HepG2 (cell line): ENCODE data around the gene FAM174C. TPM values are rescaled to one million over a fixed set of nuclear protein-coding genes. Genes with fewer than 3 reads are reported as not detected.

ENCODE experiments used
- BRD4 ChIP-seq: sonication (generic); formaldehyde crosslinking; IDR thresholded peaks from 2 replicates; pipeline ENCODE4 v1.4.0; 2020; ENCODE audit warnings: missing genetic modification reagents
- EP300 ChIP-seq, 3 experiments: sonication (generic) in 1 of 3; formaldehyde crosslinking in 1 of 3; IDR thresholded peaks; 2 replicates each; pipeline versions ENCODE4 v1.5.1 to v1.6.1; 2011 to 2020; ENCODE audit warnings: low read depth in 2 of 3, low read length in 2 of 3, borderline replicate concordance in 1 of 3, improper control_type of control experiment in 1 of 3, mild to moderate bottlenecking in 1 of 3, missing genetic modification reagents in 1 of 3, moderate library complexity in 1 of 3
- PHF5A ChIP-seq: IDR thresholded peaks from one replicate; pipeline ENCODE4 v1.6.1; 2018; ENCODE audit warnings: low read depth, missing genetic modification reagents; ENCODE audit not compliant: unreplicated experiment
- REST ChIP-seq, 2 experiments: IDR thresholded peaks; 2 replicates each; pipeline ENCODE4 v1.6.1; 2011 to 2012; ENCODE audit warnings: low read length in 2 of 2, borderline replicate concordance in 1 of 2, low read depth in 1 of 2, mild to moderate bottlenecking in 1 of 2, moderate library complexity in 1 of 2
- RFX1 ChIP-seq: fragments of 450-650 bp; IDR thresholded peaks from 2 replicates; pipeline ENCODE4 v1.6.1; 2017
- RXRA ChIP-seq: sonication (generic); formaldehyde crosslinking; IDR thresholded peaks from 2 replicates; pipeline ENCODE4 v1.5.1; 2020; ENCODE audit warnings: missing genetic modification reagents
- ZNF383 ChIP-seq: sonication (generic); formaldehyde crosslinking; IDR thresholded peaks from 2 replicates; pipeline ENCODE4 v1.4.0; 2020; ENCODE audit warnings: missing genetic modification reagents, mild to moderate bottlenecking, borderline replicate concordance
- ZNF441 ChIP-seq: sonication (generic); formaldehyde crosslinking; IDR thresholded peaks from 2 replicates; pipeline ENCODE4 v1.7.0; 2021; ENCODE audit warnings: missing genetic modification reagents, borderline replicate concordance
- ZNF446 ChIP-seq: sonication (generic); formaldehyde crosslinking; IDR thresholded peaks from 2 replicates; pipeline ENCODE4 v1.5.0; 2020; ENCODE audit warnings: mild to moderate bottlenecking, missing genetic modification reagents
- polyA plus RNA-seq, 8 experiments: library from polyadenylated mRNA; depleted of rRNA in 3 of 8; stranded (reverse) in 7 of 8; unstranded in 1 of 8; fragments of >200 nt; fragmentation: Illumina TruSeq in 4 of 8; extraction: Trizol in 4 of 8; gene quantifications; 2 replicates each; pipeline versions ENCODE4 v1.2.1 to v1.2.3, GENCODE V29; 2011 to 2016; ENCODE audit warnings: low read depth in 4 of 8, missing spikeins in 1 of 8, mixed read lengths in 1 of 8; ENCODE audit not compliant: insufficient read depth in 1 of 8
- total RNA-seq, 5 experiments: library from RNA; depleted of rRNA; stranded (reverse); fragments of >200 nt; fragmentation: Illumina TruSeq; extraction: Trizol; gene quantifications; 2 replicates each; pipeline ENCODE4 v1.2.3, GENCODE V29; 2016; ENCODE audit warnings: low read depth in 1 of 5
- TF ChIP-seq, protein P1 (sequence below): sonication (generic); formaldehyde crosslinking; IDR thresholded peaks from 2 replicates; pipeline ENCODE4 v1.8.1; 2022; ENCODE audit warnings: mild to moderate bottlenecking, missing genetic modification reagents
- TF ChIP-seq, protein P2 (sequence below): sonication (generic); formaldehyde crosslinking; IDR thresholded peaks from 2 replicates; pipeline ENCODE4 v1.8.1; 2023; ENCODE audit warnings: mild to moderate bottlenecking, missing genetic modification reagents
- TF ChIP-seq, protein P3 (sequence below): sonication (generic); formaldehyde crosslinking; IDR thresholded peaks from 2 replicates; pipeline ENCODE4 v1.4.0; 2020; ENCODE audit warnings: missing genetic modification reagents, borderline replicate concordance
- TF ChIP-seq, protein P4 (sequence below): sonication (generic); formaldehyde crosslinking; IDR thresholded peaks from 2 replicates; pipeline ENCODE4 v1.8.0; 2022; ENCODE audit warnings: missing genetic modification reagents, mild to moderate bottlenecking, moderate library complexity, borderline replicate concordance
- TF ChIP-seq, protein P5 (sequence below): fragments of 450-650 bp; IDR thresholded peaks from 2 replicates; pipeline ENCODE4 v1.6.1; 2016

The FAM174C gene
- total and polyA plus RNA-seq, 2 of the 13 experiments (the other 11 are each of a cell fraction or from before 2014, with no cell fraction given) = 19.5 to 31.3 TPM

DNA sequence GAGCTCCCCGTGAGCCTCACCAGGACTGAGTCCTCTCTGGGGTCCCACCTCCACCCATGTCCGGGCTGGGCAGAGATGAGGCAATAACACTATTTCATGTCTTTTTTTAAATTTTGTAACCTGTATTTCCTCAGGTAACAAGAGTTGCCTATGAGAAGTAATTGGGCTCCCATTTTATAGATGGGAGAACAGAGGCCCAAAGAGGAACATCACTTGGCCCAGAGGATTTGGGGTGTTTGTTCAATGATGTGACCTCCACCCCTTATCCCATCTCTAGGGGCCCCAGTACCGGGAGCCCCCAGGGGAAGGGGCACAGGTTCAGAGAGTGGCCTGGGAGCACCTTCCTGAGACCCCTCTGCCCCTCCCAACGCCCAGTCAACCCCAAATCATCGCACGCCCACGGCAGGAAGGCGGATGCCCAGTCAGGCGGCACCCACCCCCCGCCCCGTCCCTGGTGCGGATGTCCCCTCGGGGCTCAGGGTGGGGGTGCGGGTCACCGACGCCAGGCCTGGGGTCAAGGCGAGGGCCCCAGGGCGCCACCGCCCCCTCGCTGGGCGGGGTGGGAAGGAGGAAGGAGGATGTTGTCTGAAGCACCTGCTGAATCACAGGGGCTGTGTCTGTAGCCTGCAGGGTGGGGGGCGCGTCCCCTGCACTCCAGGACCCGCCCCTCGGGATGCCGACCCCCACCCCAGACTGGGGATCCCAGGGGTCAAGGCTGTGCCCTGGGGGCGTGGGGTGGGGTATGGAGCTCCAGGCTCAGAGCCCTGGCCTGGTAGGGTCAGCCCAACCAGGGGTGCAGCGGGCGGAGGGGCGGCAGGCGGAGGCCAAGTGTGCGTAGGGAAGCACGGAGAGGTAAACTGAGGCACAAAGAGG lies 15.2 kb upstream of the FAM174C start (continued):
- TF ChIP-seq REST (IDR thresholded peaks at IDR 0.05; ENCODE audit: borderline replicate concordance in 1 of 2, low read depth in 1 of 2, low read length in 2 of 2) = no peak
- TF ChIP-seq, protein P1, sequence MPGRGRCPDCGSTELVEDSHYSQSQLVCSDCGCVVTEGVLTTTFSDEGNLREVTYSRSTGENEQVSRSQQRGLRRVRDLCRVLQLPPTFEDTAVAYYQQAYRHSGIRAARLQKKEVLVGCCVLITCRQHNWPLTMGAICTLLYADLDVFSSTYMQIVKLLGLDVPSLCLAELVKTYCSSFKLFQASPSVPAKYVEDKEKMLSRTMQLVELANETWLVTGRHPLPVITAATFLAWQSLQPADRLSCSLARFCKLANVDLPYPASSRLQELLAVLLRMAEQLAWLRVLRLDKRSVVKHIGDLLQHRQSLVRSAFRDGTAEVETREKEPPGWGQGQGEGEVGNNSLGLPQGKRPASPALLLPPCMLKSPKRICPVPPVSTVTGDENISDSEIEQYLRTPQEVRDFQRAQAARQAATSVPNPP (CRISPR knock-in tag) = no peak
- no peak for TF ChIP-seq RFX1
- TF ChIP-seq ZNF441 (CRISPR knock-in tag) = no peak
- TF ChIP-seq EP300 (IDR thresholded peaks at IDR 0.05; ENCODE audit: low read depth in 2 of 2, low read length in 2 of 2) = no peak
- TF ChIP-seq EP300 (CRISPR knock-in tag; IDR thresholded peaks at IDR 0.05; ENCODE audit: borderline replicate concordance) = peak; percentile 20; the same call in 1 of the 2 replicates
- TF ChIP-seq ZNF383 (CRISPR knock-in tag) = no peak
- TF ChIP-seq, protein P2, sequence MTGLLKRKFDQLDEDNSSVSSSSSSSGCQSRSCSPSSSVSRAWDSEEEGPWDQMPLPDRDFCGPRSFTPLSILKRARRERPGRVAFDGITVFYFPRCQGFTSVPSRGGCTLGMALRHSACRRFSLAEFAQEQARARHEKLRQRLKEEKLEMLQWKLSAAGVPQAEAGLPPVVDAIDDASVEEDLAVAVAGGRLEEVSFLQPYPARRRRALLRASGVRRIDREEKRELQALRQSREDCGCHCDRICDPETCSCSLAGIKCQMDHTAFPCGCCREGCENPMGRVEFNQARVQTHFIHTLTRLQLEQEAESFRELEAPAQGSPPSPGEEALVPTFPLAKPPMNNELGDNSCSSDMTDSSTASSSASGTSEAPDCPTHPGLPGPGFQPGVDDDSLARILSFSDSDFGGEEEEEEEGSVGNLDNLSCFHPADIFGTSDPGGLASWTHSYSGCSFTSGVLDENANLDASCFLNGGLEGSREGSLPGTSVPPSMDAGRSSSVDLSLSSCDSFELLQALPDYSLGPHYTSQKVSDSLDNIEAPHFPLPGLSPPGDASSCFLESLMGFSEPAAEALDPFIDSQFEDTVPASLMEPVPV (CRISPR knock-in tag) = 0 out of 2 replicates have a peak, but pooled peaks have one; percentile 13
- TF ChIP-seq PHF5A = no peak
- no peak for TF ChIP-seq BRD4 (CRISPR knock-in tag)
- no peak for TF ChIP-seq ZNF446 (CRISPR knock-in tag)
- TF ChIP-seq, protein P3, sequence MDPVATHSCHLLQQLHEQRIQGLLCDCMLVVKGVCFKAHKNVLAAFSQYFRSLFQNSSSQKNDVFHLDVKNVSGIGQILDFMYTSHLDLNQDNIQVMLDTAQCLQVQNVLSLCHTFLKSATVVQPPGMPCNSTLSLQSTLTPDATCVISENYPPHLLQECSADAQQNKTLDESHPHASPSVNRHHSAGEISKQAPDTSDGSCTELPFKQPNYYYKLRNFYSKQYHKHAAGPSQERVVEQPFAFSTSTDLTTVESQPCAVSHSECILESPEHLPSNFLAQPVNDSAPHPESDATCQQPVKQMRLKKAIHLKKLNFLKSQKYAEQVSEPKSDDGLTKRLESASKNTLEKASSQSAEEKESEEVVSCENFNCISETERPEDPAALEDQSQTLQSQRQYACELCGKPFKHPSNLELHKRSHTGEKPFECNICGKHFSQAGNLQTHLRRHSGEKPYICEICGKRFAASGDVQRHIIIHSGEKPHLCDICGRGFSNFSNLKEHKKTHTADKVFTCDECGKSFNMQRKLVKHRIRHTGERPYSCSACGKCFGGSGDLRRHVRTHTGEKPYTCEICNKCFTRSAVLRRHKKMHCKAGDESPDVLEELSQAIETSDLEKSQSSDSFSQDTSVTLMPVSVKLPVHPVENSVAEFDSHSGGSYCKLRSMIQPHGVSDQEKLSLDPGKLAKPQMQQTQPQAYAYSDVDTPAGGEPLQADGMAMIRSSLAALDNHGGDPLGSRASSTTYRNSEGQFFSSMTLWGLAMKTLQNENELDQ (CRISPR knock-in tag) = no peak
- TF ChIP-seq, protein P4, sequence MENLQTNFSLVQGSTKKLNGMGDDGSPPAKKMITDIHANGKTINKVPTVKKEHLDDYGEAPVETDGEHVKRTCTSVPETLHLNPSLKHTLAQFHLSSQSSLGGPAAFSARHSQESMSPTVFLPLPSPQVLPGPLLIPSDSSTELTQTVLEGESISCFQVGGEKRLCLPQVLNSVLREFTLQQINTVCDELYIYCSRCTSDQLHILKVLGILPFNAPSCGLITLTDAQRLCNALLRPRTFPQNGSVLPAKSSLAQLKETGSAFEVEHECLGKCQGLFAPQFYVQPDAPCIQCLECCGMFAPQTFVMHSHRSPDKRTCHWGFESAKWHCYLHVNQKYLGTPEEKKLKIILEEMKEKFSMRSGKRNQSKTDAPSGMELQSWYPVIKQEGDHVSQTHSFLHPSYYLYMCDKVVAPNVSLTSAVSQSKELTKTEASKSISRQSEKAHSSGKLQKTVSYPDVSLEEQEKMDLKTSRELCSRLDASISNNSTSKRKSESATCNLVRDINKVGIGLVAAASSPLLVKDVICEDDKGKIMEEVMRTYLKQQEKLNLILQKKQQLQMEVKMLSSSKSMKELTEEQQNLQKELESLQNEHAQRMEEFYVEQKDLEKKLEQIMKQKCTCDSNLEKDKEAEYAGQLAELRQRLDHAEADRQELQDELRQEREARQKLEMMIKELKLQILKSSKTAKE (CRISPR knock-in tag) = peak; percentile 88
- peak; percentile 61 for TF ChIP-seq RXRA
- TF ChIP-seq, protein P5, sequence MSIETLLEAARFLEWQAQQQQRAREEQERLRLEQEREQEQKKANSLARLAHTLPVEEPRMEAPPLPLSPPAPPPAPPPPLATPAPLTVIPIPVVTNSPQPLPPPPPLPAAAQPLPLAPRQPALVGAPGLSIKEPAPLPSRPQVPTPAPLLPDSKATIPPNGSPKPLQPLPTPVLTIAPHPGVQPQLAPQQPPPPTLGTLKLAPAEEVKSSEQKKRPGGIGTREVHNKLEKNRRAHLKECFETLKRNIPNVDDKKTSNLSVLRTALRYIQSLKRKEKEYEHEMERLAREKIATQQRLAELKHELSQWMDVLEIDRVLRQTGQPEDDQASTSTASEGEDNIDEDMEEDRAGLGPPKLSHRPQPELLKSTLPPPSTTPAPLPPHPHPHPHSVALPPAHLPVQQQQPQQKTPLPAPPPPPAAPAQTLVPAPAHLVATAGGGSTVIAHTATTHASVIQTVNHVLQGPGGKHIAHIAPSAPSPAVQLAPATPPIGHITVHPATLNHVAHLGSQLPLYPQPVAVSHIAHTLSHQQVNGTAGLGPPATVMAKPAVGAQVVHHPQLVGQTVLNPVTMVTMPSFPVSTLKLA = no peak
